Measurements from ENCODE around the gene SREK1.
"Not testable (repeated sequence)": the region's sequence is repeated elsewhere in the genome, so short reads cannot be mapped to it uniquely, and the experiment has no call there.

SREK1 gene

GRCh38 chr5:66213533-66213932, 69.4 kb downstream of the SREK1 start:
- in situ Hi-C loops (cut with HindIII; ENCODE audit: low pct_ligation_motif_present, low sequenced_read_pairs), result no loop called here

GRCh38 chr5:66222455-66222854, 78.4 kb downstream of the SREK1 start:
- no peak for DNase-seq

More at GRCh38 chr5:66213533-66213932, 69.4 kb downstream of the SREK1 start:
- Histone ChIP-seq H3K36me3 (replicated peaks) (no peaks in the 10 kb centered on the region), H3K27me3 (replicated peaks) (no peaks in the 10 kb centered on the region), H3K4me3 (ENCODE audit: low read depth, low read length) (no peak overlapping the region), H3K27ac (no peak overlapping the region)
- DNase-seq, result no peak
- TF ChIP-seq CTCF (IDR thresholded peaks at IDR 0.05; ENCODE audit: low read depth, low read length, missing control alignments), result no peak

GRCh38 chr5:66222896-66223295, 78.8 kb downstream of the SREK1 start:
- DNase-seq; in situ Hi-C loops (cut with HindIII; ENCODE audit: low pct_ligation_motif_present, low sequenced_read_pairs); H3K36me3 ChIP-seq (replicated peaks): not testable (repeated sequence)

More at GRCh38 chr5:66222455-66222854, 78.4 kb downstream of the SREK1 start:
- in situ Hi-C loops (cut with HindIII; ENCODE audit: low pct_ligation_motif_present, low sequenced_read_pairs), result no loop called here
- Histone ChIP-seq H3K27me3 (replicated peaks) (no peaks in the 10 kb centered on the region), H3K4me3 (ENCODE audit: low read depth, low read length) (no peak overlapping the region), H3K36me3 (replicated peaks) (no peaks in the 10 kb centered on the region), H3K27ac (no peak overlapping the region)
- TF ChIP-seq CTCF (IDR thresholded peaks at IDR 0.05; ENCODE audit: low read depth, low read length, missing control alignments), result no peak

GRCh38 chr5:66223637-66224036, 79.5 kb downstream of the SREK1 start:
- in situ Hi-C loops (cut with HindIII; ENCODE audit: low pct_ligation_motif_present, low sequenced_read_pairs), result no loop called here
- H3K27ac ChIP-seq, result no peak overlapping the region
- H3K27me3 ChIP-seq (replicated peaks), result no peaks in the 10 kb centered on the region
- DNase-seq, result no peak
- no peak overlapping the region for H3K4me3 ChIP-seq (ENCODE audit: low read depth, low read length)
- no peaks in the 10 kb centered on the region for H3K36me3 ChIP-seq (replicated peaks)
- peak; percentile 55 for TF ChIP-seq CTCF (IDR thresholded peaks at IDR 0.05; ENCODE audit: low read depth, low read length, missing control alignments)

More at GRCh38 chr5:66222896-66223295, 78.8 kb downstream of the SREK1 start:
- H3K27ac ChIP-seq; H3K27me3 ChIP-seq (replicated peaks); H3K4me3 ChIP-seq (ENCODE audit: low read depth, low read length): not testable (repeated sequence)

GRCh38 chr5:66224274-66224673, 80.2 kb downstream of the SREK1 start:
- H3K27me3 ChIP-seq (replicated peaks), result no peaks in the 10 kb centered on the region
- H3K36me3 ChIP-seq (replicated peaks), result no peaks in the 10 kb centered on the region
- DNase-seq, result no peak
- H3K4me3 ChIP-seq (ENCODE audit: low read depth, low read length), result no peak overlapping the region
- no peak overlapping the region for H3K27ac ChIP-seq
- in situ Hi-C loops (cut with HindIII; ENCODE audit: low pct_ligation_motif_present, low sequenced_read_pairs), result no loop called here
- no peak for TF ChIP-seq CTCF (IDR thresholded peaks at IDR 0.05; ENCODE audit: low read depth, low read length, missing control alignments)

- DNase-seq, result no peak
- Histone ChIP-seq H3K27me3 (replicated peaks) (no peaks in the 10 kb centered on the region), H3K4me3 (ENCODE audit: low read depth, low read length) (no peak overlapping the region), H3K27ac (no peak overlapping the region), H3K36me3 (replicated peaks) (no peaks in the 10 kb centered on the region)
- TF ChIP-seq CTCF (IDR thresholded peaks at IDR 0.05; ENCODE audit: low read depth, low read length, missing control alignments), result no peak
- in situ Hi-C loops (cut with HindIII; ENCODE audit: low pct_ligation_motif_present, low sequenced_read_pairs), result no loop called here
Observed at GRCh38 chr5:66224773-66225553, 80.9 kb downstream of the SREK1 start.
